Esophagus squamous epithelium (tissue), 4 donors: ENCODE data around the gene CCT6A.

Experiments used
- POLR2A ChIP-seq, 4 donors: fragments of 450-650 bp; IDR thresholded peaks; one replicate each; pipeline ENCODE4 v1.6.1; 2017; ENCODE audit warnings: antibody characterized with exemption in 4 of 4, mild to moderate bottlenecking in 4 of 4, moderate library complexity in 3 of 4
- TF ChIP-seq, protein P1 (sequence below), 6 experiments: fragments of 450-650 bp in 4 of 6; fragments of 200-600 bp in 2 of 6; sonication (generic) in 2 of 6; IDR thresholded peaks; one replicate each; pipeline ENCODE4 v1.5.1; 2016 to 2019; ENCODE audit warnings: antibody characterized with exemption in 6 of 6, mild to moderate bottlenecking in 4 of 6, moderate library complexity in 4 of 6

GRCh38 chr7:56062382-56062781 is 10.8 kb downstream of the CCT6A start:
- TF ChIP-seq, protein P1, sequence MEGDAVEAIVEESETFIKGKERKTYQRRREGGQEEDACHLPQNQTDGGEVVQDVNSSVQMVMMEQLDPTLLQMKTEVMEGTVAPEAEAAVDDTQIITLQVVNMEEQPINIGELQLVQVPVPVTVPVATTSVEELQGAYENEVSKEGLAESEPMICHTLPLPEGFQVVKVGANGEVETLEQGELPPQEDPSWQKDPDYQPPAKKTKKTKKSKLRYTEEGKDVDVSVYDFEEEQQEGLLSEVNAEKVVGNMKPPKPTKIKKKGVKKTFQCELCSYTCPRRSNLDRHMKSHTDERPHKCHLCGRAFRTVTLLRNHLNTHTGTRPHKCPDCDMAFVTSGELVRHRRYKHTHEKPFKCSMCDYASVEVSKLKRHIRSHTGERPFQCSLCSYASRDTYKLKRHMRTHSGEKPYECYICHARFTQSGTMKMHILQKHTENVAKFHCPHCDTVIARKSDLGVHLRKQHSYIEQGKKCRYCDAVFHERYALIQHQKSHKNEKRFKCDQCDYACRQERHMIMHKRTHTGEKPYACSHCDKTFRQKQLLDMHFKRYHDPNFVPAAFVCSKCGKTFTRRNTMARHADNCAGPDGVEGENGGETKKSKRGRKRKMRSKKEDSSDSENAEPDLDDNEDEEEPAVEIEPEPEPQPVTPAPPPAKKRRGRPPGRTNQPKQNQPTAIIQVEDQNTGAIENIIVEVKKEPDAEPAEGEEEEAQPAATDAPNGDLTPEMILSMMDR (IDR thresholded peaks at IDR 0.05), result no peak
- no peak for TF ChIP-seq POLR2A (IDR thresholded peaks at IDR 0.05)
